Bronchial epithelial cell (primary cell): Measurements from ENCODE around the gene FER. TPM values are rescaled to one million over a fixed set of nuclear protein-coding genes. Genes with fewer than 3 reads are reported as not detected.
"Not testable (repeated sequence)": the region's sequence is repeated elsewhere in the genome, so short reads cannot be mapped to it uniquely, and the experiment has no call there.

Source experiments
- DNase-seq: peaks from one replicate; pipeline ENCODE4 v3.0.0-alpha.2; 2010; ENCODE audit warnings: low read depth
- FAIRE-seq: peaks from 2 replicates; lab custom pipeline; 2011; peaks lifted over from hg19 to GRCh38; lab: Jason Lieb, UNC
- H3K27me3 ChIP-seq: 2 replicates; pipeline ENCODE4 v1.5.1; 2011; ENCODE audit warnings: low read length; ENCODE audit not compliant: control insufficient read depth, insufficient read depth
- H3K36me3 ChIP-seq: 2 replicates; pipeline ENCODE4 v1.5.1; 2011; ENCODE audit warnings: low read length; ENCODE audit not compliant: control insufficient read depth, insufficient read depth
- H3K4me3 ChIP-seq: 2 replicates; pipeline ENCODE4 v1.5.1; 2011; ENCODE audit warnings: mild to moderate bottlenecking, low read depth, low read length, control low read depth
- CTCF ChIP-seq: IDR thresholded peaks from 2 replicates; pipeline ENCODE4 v1.5.1; 2011; ENCODE audit warnings: mild to moderate bottlenecking, moderate library complexity, low read length, control low read depth, inconsistent platforms; ENCODE audit not compliant: insufficient read depth, severe bottlenecking
- total RNA-seq: library from RNA; depleted of rRNA; stranded (reverse); fragments of >200 nt; gene quantifications from 2 replicates; pipeline ENCODE4 v1.2.1, GENCODE V29; 2014

The FER gene
- total RNA-seq, 1 donor from 2014 or later, result 23.7 TPM

- no peak for TF ChIP-seq CTCF
- no peak for DNase-seq
- FAIRE-seq, result no peak
- Histone ChIP-seq H3K36me3 (no peaks in the 10 kb centered on the region), H3K27me3 (no peaks in the 10 kb centered on the region), H3K4me3 (no peak overlapping the region)
Observed at GRCh38 chr5:108762660-108763059, 15.0 kb downstream of the FER start.

- no peaks in the 10 kb centered on the region for H3K36me3 ChIP-seq
- FAIRE-seq (no peak), DNase-seq (no peak)
- no peak for TF ChIP-seq CTCF
- H3K4me3 ChIP-seq, result no peak overlapping the region
- no peaks in the 10 kb centered on the region for H3K27me3 ChIP-seq
Observed at GRCh38 chr5:108763222-108763916, 15.7 kb downstream of the FER start.

GRCh38 chr5:108765647-108766046 is 17.9 kb downstream of the FER start:
- no peak for TF ChIP-seq CTCF
- no peak overlapping the region for H3K4me3 ChIP-seq
- no peak for FAIRE-seq
- DNase-seq, result peak; percentile 44
- no peaks in the 10 kb centered on the region for H3K27me3 ChIP-seq
- no peaks in the 10 kb centered on the region for H3K36me3 ChIP-seq

- not testable (repeated sequence) for DNase-seq, H3K4me3 ChIP-seq, H3K27me3 ChIP-seq, FAIRE-seq, H3K36me3 ChIP-seq
Observed at GRCh38 chr5:108766916-108767315, 19.2 kb downstream of the FER start.

- DNase-seq (no peak), FAIRE-seq (no peak)
- no peaks in the 10 kb centered on the region for H3K36me3 ChIP-seq
- no peak for TF ChIP-seq CTCF
- H3K4me3 ChIP-seq, result no peak overlapping the region
- H3K27me3 ChIP-seq, result no peaks in the 10 kb centered on the region
Observed at GRCh38 chr5:108769352-108769751, 21.7 kb downstream of the FER start.

GRCh38 chr5:108772626-108773025 is 24.9 kb downstream of the FER start:
- no peak for FAIRE-seq
- no peaks in the 10 kb centered on the region for H3K36me3 ChIP-seq
- TF ChIP-seq CTCF, result no peak
- DNase-seq, result no peak
- no peaks in the 10 kb centered on the region for H3K27me3 ChIP-seq
- H3K4me3 ChIP-seq, result no peak overlapping the region
